CD4-positive, alpha-beta T cell treated with Interleukin-12 subunit alpha and Interleukin-12 subunit beta, for 1 hour (primary cell): ENCODE data around the gene C3orf18.

Experiments
- DNase-seq: peaks from one replicate; pipeline ENCODE4 v3.0.0-alpha.2; 2020

Gene C3orf18

DNA sequence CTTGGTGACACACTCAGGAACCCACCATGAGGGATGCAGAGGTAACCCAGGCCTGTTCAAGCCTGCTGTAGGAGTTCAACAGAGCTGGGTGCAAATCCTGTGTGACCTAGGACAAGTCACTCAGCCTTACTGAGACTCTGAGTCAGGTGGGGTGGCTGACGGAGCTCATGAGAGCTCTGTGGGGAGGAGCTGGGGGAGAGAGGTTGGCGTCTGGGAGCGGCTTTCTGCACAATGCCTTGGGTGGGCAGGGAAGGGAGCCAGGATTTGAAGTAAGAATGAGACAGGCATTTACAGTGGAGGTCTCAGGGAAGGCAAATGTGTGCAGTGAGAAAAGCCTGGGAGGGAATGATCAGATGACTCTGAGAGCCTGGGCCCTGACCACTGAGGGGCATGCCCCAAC is 18.3 kb downstream of the C3orf18 start:
- DNase-seq = no peak

GRCh38 chr3:50545781-50546180 is 21.8 kb downstream of the C3orf18 start:
- DNase-seq = no peak

- DNase-seq = peak; percentile 61
These were observed 25.1 kb downstream of the C3orf18 start for GRCh38 chr3:50542177-50543034.

GRCh38 chr3:50539356-50540286 is 27.9 kb downstream of the C3orf18 start:
- DNase-seq = no peak

DNA sequence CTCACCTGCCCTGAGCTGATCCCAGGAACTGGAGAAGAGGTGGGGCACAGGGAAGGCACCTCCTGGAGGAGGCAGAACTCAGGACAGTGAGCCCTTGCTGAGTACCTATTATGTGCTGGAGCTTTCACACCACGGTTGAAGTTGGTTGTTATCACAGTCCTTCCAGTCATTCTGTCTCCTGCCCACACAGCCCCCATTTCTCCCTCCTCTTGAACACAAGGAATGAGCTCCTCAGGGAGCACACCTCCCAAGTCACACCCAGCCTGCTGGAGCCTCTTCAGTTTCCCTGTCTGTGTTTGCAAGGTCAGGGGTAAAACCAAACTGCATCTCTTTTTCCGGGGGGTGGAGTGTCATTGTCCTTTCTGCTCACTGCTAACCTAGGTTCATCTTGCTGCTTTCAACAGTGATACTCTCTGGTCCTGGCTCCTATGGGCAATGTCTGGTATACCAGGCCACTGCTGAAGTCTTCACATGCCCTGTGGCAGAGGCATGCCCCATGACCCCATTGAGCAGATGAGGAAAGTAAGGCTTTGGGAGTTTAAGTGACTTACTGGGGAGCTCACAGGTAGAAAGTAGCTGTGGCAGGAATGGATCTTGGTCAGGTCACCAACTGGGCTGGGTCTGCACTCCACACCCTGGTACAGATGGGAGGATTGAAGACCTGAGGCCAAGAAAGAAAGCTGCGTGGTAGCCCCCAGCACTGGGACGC is 30.0 kb downstream of the C3orf18 start:
- no peak for DNase-seq

DNA sequence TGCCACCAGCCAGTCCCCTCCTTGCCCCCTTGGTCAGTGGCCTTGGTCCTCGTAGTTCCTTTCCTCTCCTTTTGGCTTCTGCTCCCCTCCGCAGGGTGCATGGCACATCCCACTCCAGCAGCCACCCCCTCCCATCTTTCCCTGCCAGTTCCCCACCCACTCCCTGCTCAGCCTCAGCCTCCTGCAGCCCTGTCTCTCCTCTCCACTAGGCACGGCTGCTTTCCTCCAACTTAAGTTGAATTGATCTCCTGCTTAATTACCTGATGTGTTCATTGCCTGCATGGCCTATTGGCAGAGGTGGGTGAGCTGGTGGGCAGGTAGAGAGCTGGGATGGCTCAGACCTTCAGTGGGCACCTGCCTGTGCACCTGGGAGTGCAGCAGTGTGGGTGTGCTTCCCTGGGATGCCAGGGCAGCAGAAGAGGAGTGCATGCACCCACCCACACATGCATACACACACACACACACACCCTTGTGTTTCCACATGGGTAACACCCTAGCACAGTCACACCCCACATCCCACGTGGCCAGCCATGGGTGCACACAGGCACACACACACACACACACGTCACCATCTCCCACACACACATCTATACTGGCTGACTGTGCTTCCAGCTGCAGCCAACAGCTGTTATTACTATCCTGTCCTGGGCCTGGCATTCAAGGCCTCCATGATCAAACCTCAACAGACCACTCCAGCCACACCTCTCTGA is 30.9 kb downstream of the C3orf18 start:
- no peak for DNase-seq

GRCh38 chr3:50534681-50535330 is 32.7 kb downstream of the C3orf18 start:
- no peak for DNase-seq

- no peak for DNase-seq
These were observed 33.6 kb downstream of the C3orf18 start for GRCh38 chr3:50533807-50534461.

- DNase-seq = no peak
These were observed 34.2 kb downstream of the C3orf18 start for GRCh38 chr3:50533316-50533715.

DNA sequence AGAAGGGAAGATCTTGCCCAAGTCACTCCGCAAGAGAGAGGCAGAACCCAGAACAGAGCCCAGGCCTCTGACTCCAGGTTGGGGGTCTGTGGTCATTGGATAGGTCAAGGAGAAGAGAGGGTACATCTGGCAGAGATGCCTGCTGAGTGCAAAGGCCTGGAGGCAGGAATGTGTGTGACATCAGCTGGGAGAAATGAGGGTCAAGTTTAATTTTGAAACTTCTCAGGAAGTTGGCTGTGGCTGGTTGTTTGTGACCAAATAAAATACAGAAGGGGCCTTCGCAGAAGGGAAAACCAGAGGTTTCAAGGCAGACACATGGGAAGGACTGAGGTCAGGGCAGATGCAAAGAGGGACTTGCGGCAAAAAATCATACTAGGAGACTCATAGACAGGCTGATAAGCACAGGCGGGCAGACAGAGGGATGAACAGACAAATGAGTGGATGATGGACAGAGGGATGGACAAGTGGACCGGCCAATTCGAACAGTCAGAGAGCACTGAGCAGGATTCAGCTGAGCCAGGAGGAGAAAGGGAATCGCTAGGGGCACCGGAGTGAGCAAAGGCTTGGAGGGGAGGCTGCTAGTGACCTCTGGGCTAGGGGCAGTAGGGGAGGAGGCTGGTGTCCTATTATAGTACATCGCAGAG is 35.4 kb downstream of the C3orf18 start:
- DNase-seq = no peak

DNA sequence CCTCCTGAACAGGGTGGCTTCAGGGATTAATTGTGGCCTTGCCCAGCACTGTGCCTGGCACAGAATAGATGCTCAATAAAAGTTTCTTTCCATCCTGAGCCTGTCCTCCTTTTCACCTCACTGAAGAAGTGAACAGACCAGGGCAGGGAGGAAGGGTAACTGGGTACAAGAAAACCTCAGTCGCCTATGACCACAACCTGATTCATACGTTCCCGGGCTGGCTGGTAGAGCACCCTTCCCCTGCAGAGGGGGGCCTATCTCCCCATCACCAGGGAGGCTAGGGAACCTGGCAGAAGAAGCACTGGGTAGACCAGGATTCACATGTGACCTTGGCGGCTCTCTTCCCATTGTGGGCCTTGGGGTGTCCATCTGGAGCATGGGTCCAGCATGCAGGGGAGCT is 36.3 kb downstream of the C3orf18 start:
- no peak for DNase-seq

DNA sequence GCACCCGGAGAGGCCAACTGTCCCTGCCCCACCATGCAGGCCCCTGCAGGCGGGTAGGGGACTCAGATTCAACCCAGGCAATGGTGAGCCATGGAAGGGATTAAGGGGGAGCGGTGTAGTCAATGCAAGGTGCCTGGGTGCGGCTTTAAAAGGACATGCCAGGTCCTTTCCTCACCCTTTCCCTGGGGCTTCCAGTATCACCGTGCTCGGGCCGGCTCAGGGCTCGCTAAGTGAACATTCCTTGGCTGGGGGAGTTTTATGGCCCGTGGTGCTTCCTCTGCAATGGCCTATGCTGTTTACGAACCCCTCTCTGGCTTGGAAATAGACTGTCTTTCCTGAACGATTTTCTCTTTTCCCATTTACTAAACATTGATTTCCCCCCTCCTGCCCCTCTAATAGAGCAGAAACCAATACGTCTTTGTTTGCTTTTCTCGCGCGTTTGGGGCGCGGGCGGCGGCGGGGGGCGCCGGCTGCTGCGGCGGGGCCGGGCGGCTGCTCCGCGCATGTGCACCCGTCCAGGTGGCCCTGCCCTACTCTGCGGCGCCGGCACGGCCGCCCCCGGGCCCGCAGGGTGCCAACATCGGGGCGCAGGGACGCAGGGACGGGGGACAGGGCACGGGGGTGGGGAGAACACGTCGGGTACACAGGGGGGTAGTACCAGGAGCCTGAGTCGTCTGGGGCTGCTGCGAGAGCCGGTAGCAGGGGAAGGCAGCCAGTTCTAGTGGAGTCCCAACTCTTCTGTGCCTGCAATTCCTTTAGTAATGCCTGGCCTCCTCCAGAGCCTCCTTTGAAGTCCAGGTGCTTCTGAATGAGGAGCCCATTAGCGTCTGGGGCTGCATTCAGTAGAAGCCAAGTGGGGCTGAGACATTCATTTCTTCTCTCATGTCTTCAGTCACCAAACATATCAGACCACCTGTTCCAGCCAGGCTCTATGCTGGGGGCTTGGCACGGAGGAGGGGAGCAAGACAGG is 37.3 kb downstream of the C3orf18 start:
- no peak for DNase-seq

DNA sequence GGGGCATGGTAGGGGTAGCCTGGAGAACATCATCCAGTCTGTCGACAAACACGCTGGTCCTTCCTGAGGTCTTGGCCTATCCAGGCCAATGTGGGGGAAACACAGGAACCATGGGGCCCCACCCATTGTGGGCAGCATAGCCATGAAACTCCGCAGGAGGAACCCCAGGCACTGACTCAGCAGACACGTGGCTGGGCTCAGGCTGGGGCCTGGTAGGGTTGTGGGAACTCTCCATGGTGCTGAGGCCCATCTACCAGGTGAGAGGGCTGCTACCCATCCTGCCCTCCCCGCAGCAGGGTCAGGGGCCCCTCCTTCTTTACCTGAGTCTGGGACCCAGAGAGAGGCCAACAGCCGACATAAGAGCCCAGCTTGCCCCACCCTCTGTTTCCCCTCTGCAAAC is 41.6 kb downstream of the C3orf18 start:
- DNase-seq = peak; percentile 42

DNA sequence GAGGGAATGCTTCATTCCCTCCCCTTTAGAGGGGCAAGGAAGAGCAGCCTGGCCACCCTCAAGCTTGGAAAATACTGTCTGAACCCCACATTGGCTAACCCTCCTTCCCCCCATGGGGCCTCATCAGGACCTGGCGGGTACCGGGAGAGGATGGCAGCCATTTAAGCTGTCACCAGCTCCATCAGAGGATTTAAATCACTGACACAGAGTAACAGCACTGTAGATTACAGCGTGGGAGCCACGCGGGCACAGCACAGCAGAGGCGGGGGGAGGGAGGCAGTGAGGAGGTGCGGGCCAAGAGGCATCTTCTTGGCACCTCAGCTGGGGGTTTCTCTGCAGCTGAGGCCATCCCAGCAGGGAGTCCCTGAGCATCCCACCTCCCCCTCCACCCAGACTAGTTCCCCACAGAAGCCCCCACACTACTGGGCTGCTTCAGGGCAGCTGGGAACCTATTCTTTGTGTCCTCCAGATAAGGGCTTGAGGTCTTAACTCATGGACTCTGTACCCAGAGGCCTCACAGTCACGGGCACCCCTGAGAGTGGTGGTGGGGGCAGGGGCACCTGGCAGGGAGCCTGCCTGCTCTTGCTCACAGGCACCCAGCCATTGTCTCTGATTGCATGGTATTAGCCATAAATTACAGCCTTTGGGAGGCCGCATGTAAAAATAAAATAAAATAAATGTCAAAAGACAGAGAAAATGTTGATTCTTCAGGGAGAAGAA is 42.2 kb downstream of the C3orf18 start:
- DNase-seq = no peak

- DNase-seq = no peak
These were observed 42.8 kb downstream of the C3orf18 start for GRCh38 chr3:50524746-50525145.

- no peak for DNase-seq
These were observed 44.2 kb downstream of the C3orf18 start for GRCh38 chr3:50523279-50523811.

DNA sequence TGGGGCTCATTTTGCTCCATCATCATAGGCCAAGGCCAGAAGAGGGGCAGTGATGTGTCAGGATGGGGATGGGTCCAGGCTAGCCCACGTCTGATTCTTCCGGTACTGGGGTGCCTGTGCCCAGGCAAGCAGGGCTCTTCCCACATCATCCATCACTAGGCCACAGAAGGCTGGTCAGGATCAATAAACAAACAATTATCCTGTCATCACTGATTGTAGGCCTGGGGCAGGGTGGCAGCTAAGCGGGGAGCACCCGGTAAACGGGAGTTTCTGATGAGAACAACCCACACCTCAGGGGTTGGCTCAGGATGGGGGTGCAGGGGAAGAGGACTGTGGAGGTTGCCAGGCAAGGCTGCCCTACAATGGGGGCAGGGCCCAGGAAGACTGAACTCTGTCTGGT is 46.0 kb downstream of the C3orf18 start:
- no peak for DNase-seq

GRCh38 chr3:50520849-50521248 is 46.7 kb downstream of the C3orf18 start:
- no peak for DNase-seq
